Brain microvascular endothelial cell (primary cell): Measurements from ENCODE around the gene NEDD9.

ENCODE experiments used
- DNase-seq: peaks from one replicate; pipeline ENCODE4 v3.0.0-alpha.2; 2020
- H3K27ac ChIP-seq: fragments of 250-450 bp; sonication (Bioruptor Pico); 2 replicates; pipeline ENCODE4 v1.5.1; 2020; ENCODE audit warnings: mild to moderate bottlenecking, moderate library complexity
- H3K27me3 ChIP-seq: fragments of 250-450 bp; sonication (Bioruptor Pico); replicated peaks from 2 replicates; pipeline ENCODE4 v1.5.1; 2020; ENCODE audit warnings: mild to moderate bottlenecking
- H3K36me3 ChIP-seq: fragments of 250-450 bp; sonication (Bioruptor Pico); replicated peaks from 2 replicates; pipeline ENCODE4 v1.5.1; 2020; ENCODE audit warnings: mild to moderate bottlenecking
- H3K4me3 ChIP-seq: 2 replicates; pipeline ENCODE4 v1.5.1; 2011; ENCODE audit warnings: low read depth, mild to moderate bottlenecking, control low read depth, low read length, moderate library complexity
- in situ Hi-C: cut with HindIII; loops from 2 replicates; pipeline ENCODE4 v1.10.0; 2017; ENCODE audit warnings: low sequenced_read_pairs, low pct_ligation_motif_present
- TF ChIP-seq, protein P1 (sequence below): IDR thresholded peaks from 2 replicates; pipeline ENCODE4 v1.5.1; 2011; ENCODE audit warnings: low read depth, mild to moderate bottlenecking, moderate library complexity, low read length, control low read depth, inconsistent platforms; ENCODE audit errors: missing control alignments

The NEDD9 gene

DNA sequence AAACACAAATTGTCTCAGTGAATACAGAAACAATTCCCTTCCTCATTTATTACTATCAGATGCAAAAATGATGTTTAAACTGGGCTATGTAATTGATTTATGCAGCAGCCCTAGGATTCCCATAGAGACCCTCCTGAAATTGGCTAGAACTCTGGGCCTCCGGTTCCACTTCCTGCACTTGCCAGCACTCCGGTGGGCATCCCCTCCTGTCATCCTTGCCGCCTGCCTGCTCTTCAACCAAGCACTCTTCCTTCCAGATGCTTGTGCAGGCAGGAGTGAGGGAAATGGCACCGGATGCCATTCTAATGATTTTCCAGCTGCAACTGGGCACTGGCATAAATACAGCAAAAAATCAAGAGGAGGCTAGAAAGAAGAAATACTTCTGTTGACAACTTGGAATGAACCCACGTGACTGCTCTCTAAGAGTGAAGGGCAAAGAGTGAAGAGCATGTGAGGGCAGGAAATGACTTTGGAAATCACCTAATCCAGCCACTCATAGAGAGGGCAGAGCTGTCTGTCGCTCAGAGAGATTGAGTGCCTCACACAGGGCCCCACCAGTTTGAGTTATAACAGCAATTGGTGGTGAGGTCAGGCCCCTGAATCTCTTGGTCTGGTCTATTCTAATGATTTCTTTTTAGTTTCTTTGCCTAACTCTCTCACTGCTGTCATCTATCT is 3.7 kb upstream of the NEDD9 start:
- no peak overlapping the region for H3K4me3 ChIP-seq
- no peak overlapping the region for H3K27ac ChIP-seq
- TF ChIP-seq, protein P1, sequence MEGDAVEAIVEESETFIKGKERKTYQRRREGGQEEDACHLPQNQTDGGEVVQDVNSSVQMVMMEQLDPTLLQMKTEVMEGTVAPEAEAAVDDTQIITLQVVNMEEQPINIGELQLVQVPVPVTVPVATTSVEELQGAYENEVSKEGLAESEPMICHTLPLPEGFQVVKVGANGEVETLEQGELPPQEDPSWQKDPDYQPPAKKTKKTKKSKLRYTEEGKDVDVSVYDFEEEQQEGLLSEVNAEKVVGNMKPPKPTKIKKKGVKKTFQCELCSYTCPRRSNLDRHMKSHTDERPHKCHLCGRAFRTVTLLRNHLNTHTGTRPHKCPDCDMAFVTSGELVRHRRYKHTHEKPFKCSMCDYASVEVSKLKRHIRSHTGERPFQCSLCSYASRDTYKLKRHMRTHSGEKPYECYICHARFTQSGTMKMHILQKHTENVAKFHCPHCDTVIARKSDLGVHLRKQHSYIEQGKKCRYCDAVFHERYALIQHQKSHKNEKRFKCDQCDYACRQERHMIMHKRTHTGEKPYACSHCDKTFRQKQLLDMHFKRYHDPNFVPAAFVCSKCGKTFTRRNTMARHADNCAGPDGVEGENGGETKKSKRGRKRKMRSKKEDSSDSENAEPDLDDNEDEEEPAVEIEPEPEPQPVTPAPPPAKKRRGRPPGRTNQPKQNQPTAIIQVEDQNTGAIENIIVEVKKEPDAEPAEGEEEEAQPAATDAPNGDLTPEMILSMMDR = no peak
- H3K36me3 ChIP-seq = no peaks in the 10 kb centered on the region
- in situ Hi-C loops = no loop called here
- H3K27me3 ChIP-seq = no peaks in the 10 kb centered on the region
- no peak for DNase-seq

DNA sequence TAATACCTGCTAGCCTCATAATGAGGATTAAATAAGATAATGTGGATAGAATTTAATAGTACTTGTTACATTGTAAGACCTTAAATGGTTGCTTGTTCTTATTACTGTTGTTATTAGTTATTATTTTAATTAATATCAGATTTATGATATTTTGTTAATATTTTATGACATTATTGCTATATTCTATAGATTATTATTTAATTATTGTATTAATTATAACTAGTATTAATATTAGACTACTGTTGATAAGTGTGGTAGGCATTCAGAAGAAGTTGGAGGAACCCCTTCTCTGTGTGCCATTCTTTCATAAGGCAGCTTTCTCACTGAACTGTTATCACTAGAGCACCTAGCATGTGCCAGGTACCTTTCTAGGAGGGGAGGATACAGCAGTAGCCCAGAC is 2.6 kb upstream of the NEDD9 start:
- no peaks in the 10 kb centered on the region for H3K36me3 ChIP-seq
- no peak for DNase-seq
- in situ Hi-C loops = no loop called here
- no peak overlapping the region for H3K27ac ChIP-seq
- TF ChIP-seq, protein P1 = no peak
- H3K4me3 ChIP-seq = no peak overlapping the region
- no peaks in the 10 kb centered on the region for H3K27me3 ChIP-seq

DNA sequence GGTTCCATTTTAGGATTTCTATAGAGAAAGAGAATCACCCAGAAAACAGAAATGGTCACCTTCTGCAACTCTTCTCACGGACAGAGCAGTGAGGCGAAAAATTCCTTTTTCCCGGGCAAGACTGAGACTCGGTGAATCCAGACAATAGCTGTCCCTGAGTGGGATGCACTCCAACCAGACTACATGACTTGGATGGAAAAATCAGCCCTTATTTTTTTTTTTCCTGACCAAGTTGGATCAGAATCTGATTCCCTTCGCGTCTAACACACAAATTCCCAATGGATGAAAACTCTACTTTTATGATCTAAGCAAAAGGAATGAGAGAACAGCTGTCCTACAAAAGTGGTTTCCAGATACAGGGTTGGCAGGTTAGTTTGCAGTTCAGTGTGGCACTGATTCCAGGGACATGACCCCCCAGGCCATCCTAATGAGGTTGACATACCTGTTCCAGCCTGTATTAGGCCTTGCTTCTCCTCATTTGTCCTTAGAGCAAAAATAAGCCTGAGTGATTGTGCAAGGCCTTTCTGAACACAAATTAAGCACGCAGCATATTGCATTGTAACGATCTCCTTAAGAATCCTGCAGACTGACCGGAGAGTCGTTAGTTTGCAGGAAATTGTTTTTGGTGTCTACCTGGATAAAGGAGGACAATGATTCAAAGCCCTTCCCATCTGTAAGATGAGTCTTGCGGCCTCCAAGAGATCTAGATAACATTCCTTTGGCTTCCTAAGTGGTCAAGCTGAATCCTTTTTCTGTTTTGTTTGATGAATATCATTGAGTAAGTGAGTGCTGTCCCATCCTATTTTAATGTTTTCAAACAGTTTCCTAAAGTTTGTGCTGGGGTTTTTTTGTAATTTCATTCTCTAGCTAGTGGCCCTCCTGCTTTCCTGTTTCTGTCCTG is 1.5 kb upstream of the NEDD9 start:
- TF ChIP-seq, protein P1 = no peak
- in situ Hi-C loops = no loop called here
- Histone ChIP-seq H3K36me3 (no peaks in the 10 kb centered on the region), H3K4me3 (no peak overlapping the region), H3K27ac (no peak overlapping the region), H3K27me3 (no peaks in the 10 kb centered on the region)
- DNase-seq = no peak

DNA sequence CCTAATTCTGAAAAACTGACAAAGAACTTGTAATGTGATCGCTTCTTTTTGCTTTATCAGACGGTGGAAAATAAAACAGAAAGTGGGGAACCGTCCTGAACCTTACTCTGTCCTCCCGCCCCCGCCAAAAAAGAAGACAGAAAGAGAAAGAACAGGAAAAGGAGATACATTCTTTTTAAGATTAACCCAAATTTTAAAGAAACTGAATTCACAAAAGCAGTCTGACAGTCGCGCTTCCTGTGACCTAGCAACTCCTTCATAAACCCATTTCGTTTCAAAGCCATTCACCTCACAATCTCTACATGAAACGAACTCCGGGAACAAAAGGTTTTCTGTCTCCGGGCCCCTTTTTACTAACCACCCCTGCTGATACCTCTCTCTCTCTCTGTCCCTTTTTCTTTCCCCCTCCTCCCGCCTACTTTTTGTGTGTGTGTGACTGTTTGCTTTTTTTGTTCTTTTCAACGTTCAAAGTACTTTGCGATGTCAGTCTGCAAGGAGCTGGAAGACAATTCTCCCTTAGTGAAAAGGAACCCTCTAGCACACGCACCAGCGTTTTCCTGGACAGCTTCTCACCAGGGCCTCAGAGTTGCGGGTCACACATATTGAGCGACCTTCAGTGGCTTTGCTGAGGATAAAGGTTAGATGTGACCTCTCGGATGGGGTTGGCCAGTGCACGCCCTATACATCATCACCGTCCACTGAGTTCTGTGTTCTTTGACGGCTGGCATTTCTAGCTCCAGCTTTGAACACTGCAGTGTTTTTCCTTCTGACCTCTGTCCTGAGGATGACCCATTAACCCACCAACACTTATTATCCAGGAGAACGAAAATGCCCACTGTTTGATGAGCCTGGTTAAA is 530 bp upstream of the NEDD9 start:
- Histone ChIP-seq H3K27me3 (no peaks in the 10 kb centered on the region), H3K36me3 (no peaks in the 10 kb centered on the region), H3K4me3 (peak overlapping the region; percentile 96), H3K27ac (peak overlapping the region; percentile 86)
- in situ Hi-C loops = no loop called here
- DNase-seq = no peak
- TF ChIP-seq, protein P1 = no peak

DNA sequence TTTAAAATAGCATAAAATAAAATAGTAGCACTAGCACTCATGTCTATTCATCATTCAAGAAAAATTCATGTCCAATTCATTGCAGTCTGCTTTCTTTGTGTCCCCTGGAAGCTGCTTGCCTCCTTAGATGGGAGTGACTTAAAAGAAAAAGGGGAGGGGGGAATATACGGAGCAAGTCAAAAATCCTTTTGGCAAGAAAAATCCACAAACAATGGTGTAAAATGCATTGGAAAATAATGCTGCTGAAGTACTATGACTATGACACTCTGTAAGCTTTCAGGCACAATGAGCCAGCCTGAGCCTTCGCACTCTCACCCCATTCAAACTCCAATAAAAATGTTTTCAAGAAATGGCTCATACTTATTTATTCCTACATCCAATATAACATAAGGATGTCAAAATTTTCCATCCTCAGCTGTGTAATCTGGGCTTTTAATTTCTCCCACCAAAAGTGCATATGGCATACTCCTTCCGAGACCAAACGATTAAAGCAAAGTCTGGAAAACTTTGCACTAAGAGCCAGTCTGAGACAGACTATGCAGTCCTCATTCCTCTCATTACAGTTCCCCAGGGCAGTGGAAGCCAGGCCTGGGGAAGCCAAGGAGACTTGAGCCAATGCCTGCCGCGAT is 790 bp downstream of the NEDD9 start:
- no peak for DNase-seq
- H3K27ac ChIP-seq = peak overlapping the region; percentile 86
- in situ Hi-C loops = no loop called here
- H3K27me3 ChIP-seq = no peaks in the 10 kb centered on the region
- peak overlapping the region; percentile 96 for H3K4me3 ChIP-seq
- TF ChIP-seq, protein P1 = no peak
- H3K36me3 ChIP-seq = no peaks in the 10 kb centered on the region
